Breast epithelium (tissue), 4 donors: ENCODE measurements around the gene RNF20. TPM values are rescaled to one million over a fixed set of nuclear protein-coding genes. Genes with fewer than 3 reads are reported as not detected.
A peak's percentile ranks its signal among the peaks of the same experiment; 100 is the strongest.
"Not testable (repeated sequence)": the region's sequence is repeated elsewhere in the genome, so short reads cannot be mapped to it uniquely, and the experiment has no call there.

Experiments
- DNase-seq, 2 donors: peaks; one replicate each; pipeline ENCODE4 v3.0.0-alpha.2; 2019; ENCODE audit warnings: low spot score in 2 of 2
- H3K27ac ChIP-seq, 2 donors: fragments of 200-600 bp; sonication (generic) in 1 of 2; one replicate each; pipeline ENCODE4 v1.5.1; 2016 to 2019; ENCODE audit warnings: mild to moderate bottlenecking in 1 of 2
- H3K27me3 ChIP-seq, 2 donors: fragments of 200-600 bp; sonication (generic) in 1 of 2; one replicate each; pipeline versions ENCODE4 v1.5.1 to v1.6.0; 2017 to 2019; ENCODE audit warnings: control low read depth in 1 of 2, mild to moderate bottlenecking in 1 of 2
- H3K36me3 ChIP-seq: fragments of 200-600 bp; one replicate; pipeline ENCODE4 v1.5.1; 2019
- H3K4me1 ChIP-seq, 2 donors: fragments of 200-600 bp; sonication (generic); one replicate each; pipeline ENCODE4 v1.5.1; 2016 to 2019; ENCODE audit warnings: control low read depth in 1 of 2
- H3K4me3 ChIP-seq, 3 donors: fragments of 200-600 bp; sonication (generic); 1 replicate in 2 of 3; 2 replicates in 1 of 3; pipeline ENCODE4 v1.5.1; 2016 to 2019; ENCODE audit warnings: mild to moderate bottlenecking in 3 of 3, moderate library complexity in 2 of 3
- H3K9me3 ChIP-seq, 2 donors: fragments of 200-600 bp; sonication (generic) in 1 of 2; one replicate each; pipeline ENCODE4 v1.5.1; 2016 to 2019; ENCODE audit warnings: control low read depth in 1 of 2
- POLR2A ChIP-seq: fragments of 450-650 bp; IDR thresholded peaks from one replicate; pipeline ENCODE4 v1.6.1; 2016; ENCODE audit warnings: antibody characterized with exemption, mild to moderate bottlenecking, moderate library complexity
- POLR2AphosphoS5 ChIP-seq, 3 donors: sonication (generic); formaldehyde crosslinking; IDR thresholded peaks; one replicate each; pipeline ENCODE4 v1.6.1; 2017; ENCODE audit warnings: antibody characterized with exemption in 3 of 3
- intact Hi-C: fragments of 100-400 bp; cut with DNase I; formaldehyde crosslinking; loops from one replicate; pipeline ENCODE4 v1.15.1; 2023; ENCODE audit warnings: low total_unique reads
- total RNA-seq, 3 donors: library from RNA; depleted of rRNA; stranded (reverse); fragments of >200 nt; gene quantifications; one replicate each; pipeline ENCODE4 v1.1.0, GENCODE V29; 2016
- TF ChIP-seq, protein P1 (sequence below), 3 donors: fragments of 450-650 bp; IDR thresholded peaks; one replicate each; pipeline ENCODE4 v1.5.1; 2016 to 2017; ENCODE audit warnings: antibody characterized with exemption in 3 of 3, mild to moderate bottlenecking in 3 of 3, moderate library complexity in 3 of 3

RNF20 gene
- total RNA-seq, 3 donors from 2014 or later = 24.6 to 31.5 (median 29.9) TPM

DNA sequence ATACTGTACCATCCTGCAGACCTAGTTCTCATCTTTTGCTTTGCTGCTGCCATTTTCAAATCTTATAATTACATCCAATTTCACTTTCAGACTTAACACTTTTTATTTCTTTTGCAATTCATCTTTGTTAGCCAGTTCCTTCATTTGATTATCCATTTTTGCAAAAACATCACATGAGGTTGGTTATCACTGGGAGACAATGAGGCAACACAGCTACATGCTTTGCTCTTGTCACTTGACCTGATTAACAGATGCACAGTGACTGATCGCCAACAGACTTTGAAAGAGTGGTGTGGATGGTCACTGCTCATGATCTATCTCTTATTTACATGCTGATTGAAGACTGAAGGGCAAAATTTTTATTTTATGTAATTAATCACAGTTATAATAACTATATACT lies 17.0 kb upstream of the RNF20 start:
- no peak for DNase-seq
- no peaks in the 10 kb centered on the region for H3K4me1 ChIP-seq
- TF ChIP-seq POLR2A = no peak
- TF ChIP-seq, protein P1, sequence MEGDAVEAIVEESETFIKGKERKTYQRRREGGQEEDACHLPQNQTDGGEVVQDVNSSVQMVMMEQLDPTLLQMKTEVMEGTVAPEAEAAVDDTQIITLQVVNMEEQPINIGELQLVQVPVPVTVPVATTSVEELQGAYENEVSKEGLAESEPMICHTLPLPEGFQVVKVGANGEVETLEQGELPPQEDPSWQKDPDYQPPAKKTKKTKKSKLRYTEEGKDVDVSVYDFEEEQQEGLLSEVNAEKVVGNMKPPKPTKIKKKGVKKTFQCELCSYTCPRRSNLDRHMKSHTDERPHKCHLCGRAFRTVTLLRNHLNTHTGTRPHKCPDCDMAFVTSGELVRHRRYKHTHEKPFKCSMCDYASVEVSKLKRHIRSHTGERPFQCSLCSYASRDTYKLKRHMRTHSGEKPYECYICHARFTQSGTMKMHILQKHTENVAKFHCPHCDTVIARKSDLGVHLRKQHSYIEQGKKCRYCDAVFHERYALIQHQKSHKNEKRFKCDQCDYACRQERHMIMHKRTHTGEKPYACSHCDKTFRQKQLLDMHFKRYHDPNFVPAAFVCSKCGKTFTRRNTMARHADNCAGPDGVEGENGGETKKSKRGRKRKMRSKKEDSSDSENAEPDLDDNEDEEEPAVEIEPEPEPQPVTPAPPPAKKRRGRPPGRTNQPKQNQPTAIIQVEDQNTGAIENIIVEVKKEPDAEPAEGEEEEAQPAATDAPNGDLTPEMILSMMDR (IDR thresholded peaks at IDR 0.05) = no peak
- TF ChIP-seq POLR2AphosphoS5 (IDR thresholded peaks at IDR 0.05) = no peak
- no peak overlapping the region for H3K4me3 ChIP-seq
- no peaks in the 10 kb centered on the region for H3K36me3 ChIP-seq
- H3K27ac ChIP-seq = no peak overlapping the region
- H3K27me3 ChIP-seq = no peaks in the 10 kb centered on the region
- peaks cover 0 to 12% of the 10 kb centered on the region in 2 donors for H3K9me3 ChIP-seq
- intact Hi-C loops = no loop called here

DNA sequence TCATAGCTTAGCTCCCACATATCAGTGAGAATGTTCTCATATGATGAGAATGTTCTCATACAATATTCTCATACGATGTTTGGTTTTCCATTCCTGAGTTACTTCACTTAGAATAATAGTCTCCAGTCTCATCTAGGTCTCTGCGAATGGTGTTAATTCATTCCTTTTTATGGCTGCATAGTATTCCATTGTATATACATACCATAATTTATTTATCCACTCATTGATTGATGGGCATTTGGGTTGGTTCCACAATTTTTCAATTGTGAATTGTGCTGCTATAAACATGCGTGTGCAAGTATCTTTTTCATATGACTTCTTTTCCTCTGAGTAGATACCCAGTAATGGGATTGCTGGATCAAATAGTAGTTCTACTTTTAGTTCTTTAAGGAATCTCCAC lies 15.2 kb upstream of the RNF20 start:
- H3K4me1 ChIP-seq, H3K27ac ChIP-seq, H3K27me3 ChIP-seq, H3K36me3 ChIP-seq, DNase-seq, H3K4me3 ChIP-seq, intact Hi-C loops: not testable (repeated sequence)
- H3K9me3 ChIP-seq = peaks cover 0 to 12% of the 10 kb centered on the region in 2 donors

DNA sequence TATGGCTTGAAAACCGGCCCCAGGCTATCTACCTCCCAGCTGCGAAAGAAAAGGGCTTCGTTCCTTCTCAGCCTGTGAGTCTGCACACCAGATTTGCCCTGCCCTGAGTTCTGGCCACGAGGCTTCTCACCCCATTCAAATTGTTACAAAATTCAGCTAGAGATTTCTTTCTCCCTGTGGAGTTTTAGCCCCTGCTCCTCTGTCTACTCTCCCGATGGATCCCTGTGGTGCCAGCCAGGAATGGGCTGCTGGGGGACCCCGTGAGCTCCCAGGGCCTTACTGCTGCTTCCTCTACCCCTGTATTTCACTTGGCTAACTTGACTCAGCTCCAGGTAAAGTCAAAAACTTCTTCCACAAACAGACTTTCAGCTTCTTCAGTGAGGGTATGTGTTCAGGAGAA lies 9.3 kb upstream of the RNF20 start:
- H3K27ac ChIP-seq = no peak overlapping the region
- intact Hi-C loops = no loop called here
- no peaks in the 10 kb centered on the region for H3K27me3 ChIP-seq
- no peak overlapping the region for H3K4me3 ChIP-seq
- no peaks in the 10 kb centered on the region for H3K9me3 ChIP-seq
- no peak for TF ChIP-seq POLR2A
- no peak for TF ChIP-seq POLR2AphosphoS5 (IDR thresholded peaks at IDR 0.05)
- TF ChIP-seq, protein P1 (IDR thresholded peaks at IDR 0.05) = no peak
- DNase-seq = no peak
- H3K4me1 ChIP-seq = no peaks in the 10 kb centered on the region
- no peaks in the 10 kb centered on the region for H3K36me3 ChIP-seq

DNA sequence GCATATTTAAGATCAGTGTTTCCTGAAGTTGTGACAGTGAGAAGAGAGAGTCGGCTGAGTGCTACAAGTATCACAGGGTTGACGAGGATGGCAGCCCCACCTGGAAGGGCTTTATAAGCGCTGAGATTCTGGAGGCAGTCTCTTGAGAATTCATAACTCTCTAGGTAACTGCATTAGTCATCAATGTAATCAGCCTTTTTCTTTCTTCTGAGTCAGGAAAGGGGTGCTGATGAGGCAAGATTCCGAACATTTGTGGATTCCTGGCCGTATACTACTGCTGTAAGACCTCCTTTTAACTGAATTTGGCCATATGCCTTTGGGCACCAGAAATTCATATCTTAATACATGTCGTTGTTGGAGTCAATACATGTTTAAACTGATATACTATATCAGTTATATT lies 6.6 kb upstream of the RNF20 start:
- H3K4me3 ChIP-seq = no peak overlapping the region
- H3K9me3 ChIP-seq = no peaks in the 10 kb centered on the region
- TF ChIP-seq POLR2A = no peak
- TF ChIP-seq, protein P1 (IDR thresholded peaks at IDR 0.05) = no peak
- no peak for TF ChIP-seq POLR2AphosphoS5 (IDR thresholded peaks at IDR 0.05)
- no peaks in the 10 kb centered on the region for H3K36me3 ChIP-seq
- no peaks in the 10 kb centered on the region for H3K27me3 ChIP-seq
- H3K4me1 ChIP-seq = no peaks in the 10 kb centered on the region
- no peak overlapping the region for H3K27ac ChIP-seq
- intact Hi-C loops = no loop called here
- DNase-seq = no peak

DNA sequence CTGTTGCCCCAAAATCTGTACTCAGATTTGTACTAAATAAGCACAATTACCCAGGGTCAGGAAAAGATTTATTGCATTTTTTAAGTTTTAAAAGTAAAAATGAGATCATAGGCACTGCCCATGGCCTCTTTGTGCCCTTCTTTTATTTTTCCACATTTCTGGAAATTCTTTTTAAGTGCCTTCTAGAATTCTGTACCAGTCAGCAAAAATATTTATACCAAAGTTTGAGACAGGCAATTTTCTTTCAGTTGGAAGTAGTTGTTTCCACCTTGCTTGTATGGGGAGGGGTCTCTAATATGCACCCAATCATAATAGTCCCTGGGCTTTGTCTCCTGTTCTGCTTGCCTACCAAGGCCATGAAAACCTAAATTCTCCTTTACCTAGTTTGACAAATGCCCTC lies 5.6 kb upstream of the RNF20 start:
- DNase-seq = no peak
- no peaks in the 10 kb centered on the region for H3K9me3 ChIP-seq
- H3K4me1 ChIP-seq = no peaks in the 10 kb centered on the region
- TF ChIP-seq POLR2A = no peak
- no peak overlapping the region for H3K27ac ChIP-seq
- no peak overlapping the region for H3K4me3 ChIP-seq
- H3K36me3 ChIP-seq = no peaks in the 10 kb centered on the region
- no peaks in the 10 kb centered on the region for H3K27me3 ChIP-seq
- intact Hi-C loops = no loop called here

DNA sequence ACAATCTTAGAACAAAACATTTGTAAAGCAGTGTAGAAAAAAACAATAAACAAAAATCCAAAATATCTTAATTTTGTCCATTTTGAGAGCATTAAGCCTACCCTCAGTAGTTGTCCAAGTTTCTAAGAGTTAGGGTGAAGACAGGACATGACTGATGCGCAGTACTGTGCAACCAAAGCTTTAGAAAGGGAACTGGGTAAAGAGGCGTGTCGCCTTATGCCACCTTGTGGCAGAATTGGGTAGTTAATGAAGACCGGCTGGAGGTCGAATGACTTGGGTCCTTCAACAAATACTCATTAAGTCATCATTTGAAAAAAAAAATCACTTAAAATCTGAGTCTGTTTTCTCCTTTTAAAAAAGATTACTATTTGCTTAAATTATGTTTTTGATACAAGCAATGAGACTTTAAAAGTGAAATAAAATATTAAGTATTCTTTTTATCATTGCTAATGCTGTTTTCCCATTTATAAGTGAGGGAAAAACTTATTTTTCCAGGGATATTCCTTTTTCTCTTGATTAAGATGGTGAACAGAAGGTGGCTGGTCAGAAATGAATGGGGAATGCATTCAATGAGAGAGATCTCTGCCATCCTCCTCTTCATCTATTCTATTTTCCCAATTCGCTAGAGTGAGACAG lies 3.5 kb upstream of the RNF20 start:
- Histone ChIP-seq H3K27ac (no peak overlapping the region), H3K36me3 (no peaks in the 10 kb centered on the region), H3K9me3 (no peaks in the 10 kb centered on the region), H3K27me3 (no peaks in the 10 kb centered on the region), H3K4me3 (no peak overlapping the region), H3K4me1 (no peaks in the 10 kb centered on the region)
- TF ChIP-seq, protein P1 (IDR thresholded peaks at IDR 0.05) = peak; percentile 59 to 75 (median 75)
- TF ChIP-seq POLR2AphosphoS5 (IDR thresholded peaks at IDR 0.05) = no peak
- intact Hi-C loops = loop anchor here (5.0 to 10.0 kb wide), 2 partner anchors 83 to 1135 kb away; no protein-coding TSS in a partner anchor
- peak; percentile 54 to 62 for DNase-seq
